KMS-11 (cell line): ENCODE results near the gene EDEM3.
A peak's percentile ranks its signal among the peaks of the same experiment; 100 is the strongest.

Experiments
- H2AFZ ChIP-seq: fragments of 200-600 bp; sonication (generic); 2 replicates; pipeline ENCODE4 v1.6.1; 2016; ENCODE audit warnings: antibody characterized with exemption, mixed run types, low read depth
- H3K27ac ChIP-seq: fragments of 200-600 bp; sonication (generic); 2 replicates; pipeline ENCODE4 v1.6.1; 2016; ENCODE audit warnings: mild to moderate bottlenecking, mixed run types
- H3K27me3 ChIP-seq: fragments of 200-600 bp; sonication (generic); 2 replicates; pipeline ENCODE4 v1.6.1; 2017; ENCODE audit warnings: mild to moderate bottlenecking, low read depth, mixed run types, moderate library complexity; ENCODE audit not compliant: insufficient read depth
- H3K36me3 ChIP-seq: fragments of 200-600 bp; sonication (generic); 2 replicates; pipeline ENCODE4 v1.6.1; 2017; ENCODE audit warnings: mild to moderate bottlenecking, mixed run types; ENCODE audit not compliant: insufficient read depth
- H3K4me1 ChIP-seq: fragments of 200-600 bp; sonication (generic); 2 replicates; pipeline ENCODE4 v1.6.1; 2016; ENCODE audit warnings: mild to moderate bottlenecking, low read depth, mixed run types; ENCODE audit not compliant: poor library complexity, severe bottlenecking
- H3K4me2 ChIP-seq: fragments of 200-600 bp; sonication (generic); 2 replicates; pipeline ENCODE4 v1.7.0; 2016; ENCODE audit warnings: mild to moderate bottlenecking, mixed run types
- H3K4me3 ChIP-seq: fragments of 200-600 bp; sonication (generic); IDR thresholded peaks from 2 replicates; pipeline ENCODE4 v1.6.1; 2017; ENCODE audit warnings: low read depth, low read length, mixed read lengths; ENCODE audit not compliant: insufficient read depth
- H3K79me2 ChIP-seq: fragments of 200-600 bp; sonication (generic); 2 replicates; pipeline ENCODE4 v1.6.1; 2016; ENCODE audit warnings: low read depth, mixed run types; ENCODE audit not compliant: insufficient read depth
- H3K9ac ChIP-seq: fragments of 200-600 bp; sonication (generic); 2 replicates; pipeline ENCODE4 v1.6.1; 2016; ENCODE audit warnings: mild to moderate bottlenecking, mixed run types
- H4K20me1 ChIP-seq: fragments of 200-600 bp; sonication (generic); 2 replicates; pipeline ENCODE4 v1.6.1; 2016; ENCODE audit warnings: mild to moderate bottlenecking, mixed run types; ENCODE audit not compliant: insufficient read depth
- TF ChIP-seq, protein P1 (sequence below): fragments of 200-600 bp; sonication (generic); conservative IDR thresholded peaks from 2 replicates; pipeline ENCODE4 v1.6.1; 2017; ENCODE audit warnings: low read depth, mild to moderate bottlenecking, antibody characterized with exemption, low read length, moderate library complexity, mixed read lengths

The EDEM3 gene

DNA sequence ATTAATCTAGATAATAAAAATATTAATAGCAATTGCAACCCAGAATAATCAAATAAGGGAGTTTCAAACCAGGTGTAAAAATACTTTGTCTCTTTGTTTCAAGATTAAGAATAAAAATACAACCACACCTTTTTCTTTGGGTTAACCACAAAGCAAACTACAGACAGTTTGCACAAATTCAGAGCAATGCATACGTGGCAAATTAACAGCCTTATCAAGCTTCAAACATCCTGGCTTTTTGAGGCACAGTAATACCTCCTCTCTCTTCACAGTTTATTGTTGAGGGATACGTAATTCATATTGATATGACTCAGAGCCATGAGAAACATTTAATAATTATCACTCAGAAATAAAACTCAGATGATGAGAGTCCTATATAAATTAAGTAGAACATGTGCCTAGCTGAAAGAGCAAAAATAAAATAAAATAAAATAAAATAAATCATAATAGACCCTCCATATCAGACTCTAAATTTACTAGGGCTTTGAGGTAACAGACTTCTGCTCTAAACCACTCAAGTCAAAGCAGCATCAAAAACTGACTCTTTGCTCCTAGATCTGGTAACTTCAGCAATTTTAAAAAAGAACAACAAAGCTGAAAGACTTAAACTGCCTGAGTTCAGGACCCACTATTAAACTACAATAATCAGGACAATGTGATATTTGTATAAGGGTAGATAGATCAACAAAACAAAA is 11.4 kb downstream of the EDEM3 start:
- no peaks in the 10 kb centered on the region for H4K20me1 ChIP-seq
- H3K27ac ChIP-seq, result peak overlapping the region; percentile 96
- no peak overlapping the region for H2AFZ ChIP-seq
- H3K4me2 ChIP-seq, result peak overlapping the region; percentile 99
- peak overlapping the region; percentile 77 for H3K9ac ChIP-seq
- TF ChIP-seq, protein P1, sequence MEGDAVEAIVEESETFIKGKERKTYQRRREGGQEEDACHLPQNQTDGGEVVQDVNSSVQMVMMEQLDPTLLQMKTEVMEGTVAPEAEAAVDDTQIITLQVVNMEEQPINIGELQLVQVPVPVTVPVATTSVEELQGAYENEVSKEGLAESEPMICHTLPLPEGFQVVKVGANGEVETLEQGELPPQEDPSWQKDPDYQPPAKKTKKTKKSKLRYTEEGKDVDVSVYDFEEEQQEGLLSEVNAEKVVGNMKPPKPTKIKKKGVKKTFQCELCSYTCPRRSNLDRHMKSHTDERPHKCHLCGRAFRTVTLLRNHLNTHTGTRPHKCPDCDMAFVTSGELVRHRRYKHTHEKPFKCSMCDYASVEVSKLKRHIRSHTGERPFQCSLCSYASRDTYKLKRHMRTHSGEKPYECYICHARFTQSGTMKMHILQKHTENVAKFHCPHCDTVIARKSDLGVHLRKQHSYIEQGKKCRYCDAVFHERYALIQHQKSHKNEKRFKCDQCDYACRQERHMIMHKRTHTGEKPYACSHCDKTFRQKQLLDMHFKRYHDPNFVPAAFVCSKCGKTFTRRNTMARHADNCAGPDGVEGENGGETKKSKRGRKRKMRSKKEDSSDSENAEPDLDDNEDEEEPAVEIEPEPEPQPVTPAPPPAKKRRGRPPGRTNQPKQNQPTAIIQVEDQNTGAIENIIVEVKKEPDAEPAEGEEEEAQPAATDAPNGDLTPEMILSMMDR, result no peak
- H3K4me1 ChIP-seq, result peaks cover 100% of the 10 kb centered on the region
- peaks cover 86% of the 10 kb centered on the region for H3K79me2 ChIP-seq
- H3K27me3 ChIP-seq, result no peaks in the 10 kb centered on the region
- H3K4me3 ChIP-seq, result no peak overlapping the region
- H3K36me3 ChIP-seq, result peaks cover under 1% of the 10 kb centered on the region; the same call in 1 of the 2 replicates

DNA sequence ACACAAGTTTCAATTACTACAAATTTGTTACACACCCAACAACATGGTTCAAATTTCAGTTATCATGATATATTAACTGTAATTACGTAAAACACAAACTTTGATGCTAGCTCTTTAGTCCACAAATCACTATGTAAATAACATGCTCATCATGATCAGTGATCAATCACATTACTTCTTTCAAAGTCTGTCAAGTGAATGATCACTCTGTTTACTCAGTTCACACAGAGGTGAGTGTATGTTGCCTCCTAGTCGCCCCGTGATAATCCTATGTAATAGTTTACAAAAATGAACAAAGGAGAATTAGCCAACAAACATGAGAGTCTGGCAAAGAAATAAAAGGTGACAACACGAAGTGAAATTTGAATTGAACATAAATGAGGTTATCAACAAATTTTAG is 14.3 kb downstream of the EDEM3 start:
- H3K4me3 ChIP-seq, result no peak overlapping the region
- H3K4me1 ChIP-seq, result peaks cover 100% of the 10 kb centered on the region
- TF ChIP-seq, protein P1, result no peak
- no peak overlapping the region for H2AFZ ChIP-seq
- peak overlapping the region; percentile 0; the same call in 1 of the 2 replicates for H3K27ac ChIP-seq
- peak overlapping the region; percentile 44 for H3K4me2 ChIP-seq
- H3K79me2 ChIP-seq, result peaks cover 85% of the 10 kb centered on the region
- no peaks in the 10 kb centered on the region for H3K27me3 ChIP-seq
- H4K20me1 ChIP-seq, result no peaks in the 10 kb centered on the region
- 0 out of 2 replicates have a peak, but pooled peaks cover 11% of the 10 kb centered on the region for H3K36me3 ChIP-seq
- H3K9ac ChIP-seq, result no peak overlapping the region

DNA sequence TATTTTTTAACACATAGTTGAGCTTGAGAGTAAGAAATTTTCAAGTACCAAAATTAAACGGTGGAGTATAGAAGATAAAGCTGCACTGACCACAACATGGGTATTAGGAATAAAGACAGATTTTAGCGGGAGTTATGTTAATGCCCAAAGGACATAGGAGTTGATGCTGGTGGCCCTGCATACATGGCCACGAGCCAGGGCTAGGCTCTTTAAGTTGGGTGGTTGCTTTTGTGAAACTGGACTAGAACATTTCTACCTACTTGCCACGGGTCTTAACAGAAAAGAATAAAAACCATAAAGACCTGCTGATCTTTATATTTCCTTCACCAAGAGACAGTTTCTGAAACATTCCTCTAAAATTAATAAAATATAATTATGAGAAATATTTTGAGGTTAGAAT is 14.9 kb downstream of the EDEM3 start:
- H4K20me1 ChIP-seq, result no peaks in the 10 kb centered on the region
- peak overlapping the region; percentile 44 for H3K4me2 ChIP-seq
- no peaks in the 10 kb centered on the region for H3K27me3 ChIP-seq
- peaks cover 11% of the 10 kb centered on the region; the same call in 1 of the 2 replicates for H3K36me3 ChIP-seq
- no peak overlapping the region for H2AFZ ChIP-seq
- H3K9ac ChIP-seq, result no peak overlapping the region
- no peak overlapping the region for H3K4me3 ChIP-seq
- peaks cover 85% of the 10 kb centered on the region for H3K79me2 ChIP-seq
- H3K27ac ChIP-seq, result peak overlapping the region; percentile 10; the same call in 1 of the 2 replicates
- TF ChIP-seq, protein P1, result no peak
- H3K4me1 ChIP-seq, result peaks cover 100% of the 10 kb centered on the region

DNA sequence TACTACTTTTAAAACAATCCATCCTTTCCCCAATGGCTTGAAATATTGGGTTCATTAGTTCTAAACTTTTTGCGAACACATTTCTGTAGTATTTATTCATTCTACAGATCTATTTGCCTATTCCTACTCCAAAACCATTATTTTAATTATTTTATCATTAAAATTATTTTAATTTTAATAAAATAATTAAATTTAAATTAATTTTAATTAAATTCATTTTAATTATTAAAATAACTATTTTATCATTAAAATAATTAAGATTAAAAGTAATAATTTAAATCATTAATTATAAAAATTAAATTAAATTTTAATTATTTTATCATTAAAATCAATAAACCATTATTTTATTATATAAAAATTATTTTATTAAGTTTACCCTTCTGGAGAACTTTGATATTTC is 15.6 kb downstream of the EDEM3 start:
- H3K4me1 ChIP-seq, result peaks cover 96% of the 10 kb centered on the region

More for the DNA sequence above, 15.6 kb downstream of the EDEM3 start:
- Histone ChIP-seq H2AFZ (no peak overlapping the region), H3K4me3 (no peak overlapping the region), H3K9ac (no peak overlapping the region), H3K4me2 (peak overlapping the region; percentile 48), H3K27ac (peak overlapping the region; percentile 8; the same call in 1 of the 2 replicates), H3K27me3 (no peaks in the 10 kb centered on the region), H3K79me2 (peaks cover 79% of the 10 kb centered on the region), H4K20me1 (no peaks in the 10 kb centered on the region), H3K36me3 (peaks cover 11% of the 10 kb centered on the region; the same call in 1 of the 2 replicates)
- TF ChIP-seq, protein P1, result no peak
